Measurements from ENCODE around the gene ACOT4.

- TF ChIP-seq NFRKB (IDR thresholded peaks at IDR 0.05), result no peak
- TF ChIP-seq PKNOX1 (IDR thresholded peaks at IDR 0.05), result no peak
- TF ChIP-seq SP1 (IDR thresholded peaks at IDR 0.05), result no peak
Observed at GRCh38 chr14:73634011-73634833, 42.5 kb downstream of the ACOT4 start.

Data from HEK293T (cell line).